ENCODE measurements around the gene ASTL.

Gene ASTL

GRCh38 chr2:96091711-96092572, 46.4 kb downstream of the ASTL start:
- Histone ChIP-seq H3K36me3 (ENCODE audit: insufficient read depth, low read length) (no peaks in the 10 kb centered on the region), H3K4me2 (ENCODE audit: insufficient read depth, low read length) (no peak overlapping the region), H3K79me2 (ENCODE audit: insufficient read depth, low read length) (no peaks in the 10 kb centered on the region), H3K4me1 (ENCODE audit: insufficient read depth, low read length) (no peaks in the 10 kb centered on the region), H3K27me3 (ENCODE audit: insufficient read depth, low read length, poor library complexity) (no peaks in the 10 kb centered on the region), H2AFZ (ENCODE audit: low read depth, low read length) (no peak overlapping the region), H4K20me1 (ENCODE audit: insufficient read depth, low read length) (no peaks in the 10 kb centered on the region), H3K27ac (ENCODE audit: low read length) (no peak overlapping the region), H3K9me3 (ENCODE audit: insufficient read depth, low read length, severe bottlenecking) (no peaks in the 10 kb centered on the region), H3K4me3 (ENCODE audit: low read depth in 1 of 2, low read length in 2 of 2) (no peak overlapping the region), H3K9ac (ENCODE audit: low read depth, low read length) (no peak overlapping the region)
- ATAC-seq (ENCODE audit: insufficient read depth, low read depth): no peak
- TF ChIP-seq EZH2 (IDR thresholded peaks at IDR 0.05; ENCODE audit: borderline replicate concordance, low read depth, low read length, severe bottlenecking) (no peak), CTCF (IDR thresholded peaks at IDR 0.05; ENCODE audit: borderline replicate concordance, extremely low read depth, low read length, poor library complexity, severe bottlenecking) (no peak)
- peak; percentile 4 for DNase-seq

GRCh38 chr2:96091141-96091710, 47.1 kb downstream of the ASTL start:
- no peaks in the 10 kb centered on the region for H3K36me3 ChIP-seq (ENCODE audit: insufficient read depth, low read length)
- H3K27ac ChIP-seq (ENCODE audit: low read length): no peak overlapping the region
- no peak overlapping the region for H3K4me2 ChIP-seq (ENCODE audit: insufficient read depth, low read length)
- no peak overlapping the region for H3K9ac ChIP-seq (ENCODE audit: low read depth, low read length)
- peak; percentile 2 for DNase-seq
- H3K4me1 ChIP-seq (ENCODE audit: insufficient read depth, low read length): no peaks in the 10 kb centered on the region
- TF ChIP-seq EZH2 (IDR thresholded peaks at IDR 0.05; ENCODE audit: borderline replicate concordance, low read depth, low read length, severe bottlenecking) (no peak), CTCF (IDR thresholded peaks at IDR 0.05; ENCODE audit: borderline replicate concordance, extremely low read depth, low read length, poor library complexity, severe bottlenecking) (no peak)
- no peak overlapping the region for H3K4me3 ChIP-seq (ENCODE audit: low read depth in 1 of 2, low read length in 2 of 2)
- H3K79me2 ChIP-seq (ENCODE audit: insufficient read depth, low read length): no peaks in the 10 kb centered on the region
- no peaks in the 10 kb centered on the region for H3K9me3 ChIP-seq (ENCODE audit: insufficient read depth, low read length, severe bottlenecking)
- no peak overlapping the region for H2AFZ ChIP-seq (ENCODE audit: low read depth, low read length)
- no peaks in the 10 kb centered on the region for H3K27me3 ChIP-seq (ENCODE audit: insufficient read depth, low read length, poor library complexity)
- H4K20me1 ChIP-seq (ENCODE audit: insufficient read depth, low read length): no peaks in the 10 kb centered on the region
- no peak for ATAC-seq (ENCODE audit: insufficient read depth, low read depth)

- TF ChIP-seq CTCF (IDR thresholded peaks at IDR 0.05; ENCODE audit: borderline replicate concordance, extremely low read depth, low read length, poor library complexity, severe bottlenecking): no peak
- TF ChIP-seq EZH2 (IDR thresholded peaks at IDR 0.05; ENCODE audit: borderline replicate concordance, low read depth, low read length, severe bottlenecking): no peak
- no peak for DNase-seq
- no peaks in the 10 kb centered on the region for H3K27me3 ChIP-seq (ENCODE audit: insufficient read depth, low read length, poor library complexity)
Measured at GRCh38 chr2:96090196-96090926, 47.9 kb downstream of the ASTL start.

More at GRCh38 chr2:96090196-96090926, 47.9 kb downstream of the ASTL start:
- Histone ChIP-seq H4K20me1 (ENCODE audit: insufficient read depth, low read length) (no peaks in the 10 kb centered on the region), H3K36me3 (ENCODE audit: insufficient read depth, low read length) (no peaks in the 10 kb centered on the region), H3K4me1 (ENCODE audit: insufficient read depth, low read length) (no peaks in the 10 kb centered on the region), H3K9me3 (ENCODE audit: insufficient read depth, low read length, severe bottlenecking) (no peaks in the 10 kb centered on the region), H3K9ac (ENCODE audit: low read depth, low read length) (no peak overlapping the region), H3K79me2 (ENCODE audit: insufficient read depth, low read length) (no peaks in the 10 kb centered on the region), H3K27ac (ENCODE audit: low read length) (no peak overlapping the region), H3K4me3 (ENCODE audit: low read depth in 1 of 2, low read length in 2 of 2) (no peak overlapping the region), H2AFZ (ENCODE audit: low read depth, low read length) (no peak overlapping the region), H3K4me2 (ENCODE audit: insufficient read depth, low read length) (no peak overlapping the region)
- ATAC-seq (ENCODE audit: insufficient read depth, low read depth): no peak

Data from DND-41 (cell line).